HFFc6 (cell line): ENCODE results near the gene NOC2L. TPM values are rescaled to one million over a fixed set of nuclear protein-coding genes. Genes with fewer than 3 reads are reported as not detected.
"Not testable (repeated sequence)": the region's sequence is repeated elsewhere in the genome, so short reads cannot be mapped to it uniquely, and the experiment has no call there.

ENCODE experiments used
- DNase-seq: peaks from one replicate; pipeline ENCODE4 v3.0.0-alpha.2; 2018
- H3K27ac Mint-ChIP-seq: 2 replicates; pipeline ENCODE4 v1.8.0; 2020; ENCODE audit warnings: mild to moderate bottlenecking, mixed read lengths
- H3K27me3 Mint-ChIP-seq: 2 replicates; pipeline ENCODE4 v1.8.0; 2021; ENCODE audit warnings: mild to moderate bottlenecking, moderate library complexity, mixed read lengths; ENCODE audit not compliant: insufficient read depth
- H3K36me3 Mint-ChIP-seq: 2 replicates; pipeline ENCODE4 v1.8.0; 2021; ENCODE audit warnings: low read depth, mixed read lengths
- H3K4me1 Mint-ChIP-seq: 2 replicates; pipeline ENCODE4 v1.8.0; 2020; ENCODE audit warnings: low read depth, mixed read lengths
- H3K4me3 Mint-ChIP-seq: 2 replicates; pipeline ENCODE4 v1.8.0; 2020; ENCODE audit warnings: mild to moderate bottlenecking, moderate library complexity, mixed read lengths
- H3K9me3 Mint-ChIP-seq: 2 replicates; pipeline ENCODE4 v1.8.0; 2020; ENCODE audit warnings: mild to moderate bottlenecking, mixed read lengths
- CTCF ChIP-seq: fragments of 200-600 bp; sonication (generic); IDR thresholded peaks from 2 replicates; pipeline ENCODE4 v1.5.0; 2021; ENCODE audit warnings: antibody characterized with exemption, mild to moderate bottlenecking
- total RNA-seq, 6 experiments: library from RNA; stranded (reverse); fragmentation: NEBNext Ultra II Directional; extraction: Animal tissue kit (Norgen Biotek cat#: 25700); gene quantifications; 2 replicates in 1 of 6; 3 replicates in 5 of 6; pipeline ENCODE4 v1.2.3, GENCODE V29; 2021

The NOC2L gene
- total RNA-seq, 6 experiments from 2014 or later: 112 to 142 (median 119) TPM

GRCh38 chr1:903721-904271, 55.3 kb downstream of the NOC2L start:
- Mint-ChIP-seq H3K4me3 (peak overlapping the region; percentile 9; the same call in 1 of the 2 replicates), H3K9me3 (no peaks in the 10 kb centered on the region), H3K36me3 (no peaks in the 10 kb centered on the region), H3K4me1 (peaks cover 24% of the 10 kb centered on the region), H3K27me3 (no peaks in the 10 kb centered on the region; the same call in 1 of the 2 replicates), H3K27ac (no peak overlapping the region)
- DNase-seq: no peak
- no peak for TF ChIP-seq CTCF

DNA sequence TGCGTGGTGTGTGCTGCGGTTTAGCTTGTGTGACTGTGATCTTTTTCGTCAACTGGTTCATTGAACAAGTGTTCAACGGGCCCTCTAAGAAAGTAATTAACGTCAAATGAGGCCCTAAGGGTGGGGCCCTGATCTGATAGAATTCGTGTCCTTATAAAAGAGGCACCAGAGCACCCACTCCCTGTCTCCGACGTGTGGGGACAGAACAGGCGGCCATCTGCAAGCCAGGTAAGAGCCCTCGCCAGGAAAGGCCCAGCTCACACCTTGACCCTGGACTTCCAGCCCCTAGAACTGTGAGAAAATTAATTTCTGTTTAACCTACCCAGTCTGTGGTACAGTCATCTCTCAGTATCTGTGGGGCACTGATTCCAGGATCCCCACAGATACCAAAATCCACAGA, 55.8 kb downstream of the NOC2L start:
- no peak for TF ChIP-seq CTCF
- Mint-ChIP-seq H3K9me3 (no peaks in the 10 kb centered on the region), H3K36me3 (no peaks in the 10 kb centered on the region), H3K27ac (no peak overlapping the region), H3K4me3 (peak overlapping the region; percentile 9), H3K4me1 (peaks cover 24% of the 10 kb centered on the region), H3K27me3 (peaks cover 4% of the 10 kb centered on the region)
- no peak for DNase-seq

GRCh38 chr1:902802-903201, 56.3 kb downstream of the NOC2L start:
- H3K4me1 Mint-ChIP-seq: peaks cover 24% of the 10 kb centered on the region
- no peak for TF ChIP-seq CTCF
- DNase-seq: no peak
- H3K27ac Mint-ChIP-seq: no peak overlapping the region
- no peaks in the 10 kb centered on the region for H3K36me3 Mint-ChIP-seq
- peaks cover 9% of the 10 kb centered on the region for H3K27me3 Mint-ChIP-seq
- H3K4me3 Mint-ChIP-seq: 0 out of 2 replicates have a peak overlapping the region, but pooled peaks have one; percentile 9
- H3K9me3 Mint-ChIP-seq: no peaks in the 10 kb centered on the region

GRCh38 chr1:901108-901859, 57.8 kb downstream of the NOC2L start:
- Mint-ChIP-seq H3K27me3 (peaks cover 19% of the 10 kb centered on the region), H3K4me1 (peaks cover 12% of the 10 kb centered on the region), H3K9me3 (no peaks in the 10 kb centered on the region), H3K27ac (no peak overlapping the region), H3K36me3 (no peaks in the 10 kb centered on the region), H3K4me3 (no peak overlapping the region)
- no peak for TF ChIP-seq CTCF
- DNase-seq: no peak

DNA sequence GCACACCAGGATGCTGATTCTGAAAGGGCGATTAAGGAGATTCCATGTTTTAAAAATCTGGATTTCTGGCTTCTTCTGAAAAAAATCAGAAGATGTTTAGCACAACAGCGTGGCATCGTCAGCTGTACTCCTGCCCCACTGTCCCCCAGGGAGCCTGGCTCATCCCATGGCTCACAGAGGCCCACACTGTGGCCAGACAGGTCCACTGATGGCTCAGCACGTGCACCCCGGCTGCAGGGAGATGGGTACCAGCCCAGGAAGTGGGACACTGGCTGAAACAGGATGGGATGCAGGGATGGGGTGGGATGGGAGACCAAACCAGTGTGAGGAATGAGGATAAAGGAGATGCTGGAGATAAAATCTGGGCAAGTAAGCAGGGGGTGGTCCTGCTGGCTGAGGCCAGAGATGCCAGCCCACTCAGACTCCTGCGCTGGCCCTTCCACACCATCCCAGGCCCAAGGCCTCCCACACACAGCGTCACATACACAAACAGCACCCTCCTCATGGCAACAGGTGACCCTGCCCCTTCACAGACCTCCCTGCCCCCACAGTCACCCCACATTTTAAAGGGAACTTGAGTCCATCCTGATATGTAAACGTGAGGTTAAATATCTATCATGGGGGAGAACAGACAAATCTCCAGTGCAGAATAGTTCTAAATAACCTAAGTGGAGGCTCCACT, 59.3 kb downstream of the NOC2L start:
- H3K4me3 Mint-ChIP-seq: no peak overlapping the region
- no peaks in the 10 kb centered on the region for H3K9me3 Mint-ChIP-seq
- no peak for TF ChIP-seq CTCF
- no peaks in the 10 kb centered on the region for H3K4me1 Mint-ChIP-seq
- DNase-seq: no peak
- peaks cover 30% of the 10 kb centered on the region for H3K27me3 Mint-ChIP-seq
- H3K36me3 Mint-ChIP-seq: no peaks in the 10 kb centered on the region
- H3K27ac Mint-ChIP-seq: no peak overlapping the region

DNA sequence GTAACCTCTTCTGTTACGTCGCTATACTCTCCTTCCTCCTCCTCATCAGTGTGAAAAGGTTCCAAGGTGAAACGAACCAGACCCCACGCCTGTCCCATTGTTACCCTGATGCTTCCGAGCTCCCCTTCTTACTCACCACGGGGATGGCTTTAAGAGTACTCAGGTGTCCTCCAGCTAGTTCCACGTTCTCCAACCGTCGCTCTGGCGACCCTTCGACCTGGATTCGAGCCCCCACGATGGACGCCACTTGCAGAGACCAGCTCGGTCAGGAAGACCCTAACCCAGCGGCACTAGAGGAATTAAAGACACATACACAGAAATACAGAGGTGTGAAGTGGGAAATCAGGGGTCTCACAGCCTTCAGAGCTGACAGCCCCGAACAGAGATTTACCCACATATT, 61.1 kb downstream of the NOC2L start:
- H3K4me1 Mint-ChIP-seq, DNase-seq, H3K4me3 Mint-ChIP-seq, H3K9me3 Mint-ChIP-seq, H3K36me3 Mint-ChIP-seq, H3K27ac Mint-ChIP-seq: not testable (repeated sequence)
- H3K27me3 Mint-ChIP-seq: peaks cover 35% of the 10 kb centered on the region
